Neural progenitor cell (in vitro differentiated cells): ENCODE measurements around the gene SRCIN1. TPM values are rescaled to one million over a fixed set of nuclear protein-coding genes. Genes with fewer than 3 reads are reported as not detected.

Source experiments
- DNase-seq: peaks from one replicate; pipeline ENCODE4 v3.0.0-alpha.2; 2016; ENCODE audit warnings: low spot score
- H2AFZ ChIP-seq: fragments of 200-600 bp; sonication (generic); replicated peaks from 2 replicates; pipeline ENCODE4 v1.6.1; 2016; ENCODE audit warnings: antibody characterized with exemption
- H3F3A ChIP-seq: fragments of 200-600 bp; sonication (generic); 2 replicates; pipeline ENCODE4 v1.6.1; 2016; ENCODE audit warnings: antibody characterized with exemption, low read depth
- H3K27ac ChIP-seq: fragments of 200-600 bp; sonication (generic); 2 replicates; pipeline ENCODE4 v1.5.1; 2016; ENCODE audit warnings: mild to moderate bottlenecking
- H3K27me3 ChIP-seq: fragments of 200-600 bp; sonication (generic); 2 replicates; pipeline ENCODE4 v1.6.1; 2016; ENCODE audit warnings: mild to moderate bottlenecking, moderate library complexity
- H3K36me3 ChIP-seq: fragments of 200-600 bp; sonication (generic); 2 replicates; pipeline ENCODE4 v1.5.1; 2016
- H3K4me1 ChIP-seq: fragments of 200-600 bp; sonication (generic); 2 replicates; pipeline ENCODE4 v1.6.1; 2016; ENCODE audit warnings: mixed run types
- H3K4me2 ChIP-seq: fragments of 200-600 bp; sonication (generic); 2 replicates; pipeline ENCODE4 v1.6.1; 2016
- H3K4me3 ChIP-seq: fragments of 200-600 bp; sonication (generic); 2 replicates; pipeline ENCODE4 v1.5.1; 2016
- H3K79me2 ChIP-seq: fragments of 200-600 bp; sonication (generic); 2 replicates; pipeline ENCODE4 v1.6.1; 2016; ENCODE audit warnings: low read depth
- H3K9ac ChIP-seq: fragments of 200-600 bp; sonication (generic); 2 replicates; pipeline ENCODE4 v1.6.1; 2016
- H3K9me3 ChIP-seq: fragments of 200-600 bp; sonication (generic); 2 replicates; pipeline ENCODE4 v1.5.1; 2016; ENCODE audit warnings: low read depth
- H4K20me1 ChIP-seq: fragments of 200-600 bp; sonication (generic); 2 replicates; pipeline ENCODE4 v1.6.1; 2016; ENCODE audit warnings: low read depth
- H3K27ac Mint-ChIP-seq: 3 replicates; pipeline ENCODE4 v1.8.0; 2021; ENCODE audit warnings: mixed read lengths
- H3K27me3 Mint-ChIP-seq: 2 replicates; pipeline ENCODE4 v1.8.0; 2022; ENCODE audit warnings: low read depth, mild to moderate bottlenecking, inconsistent platforms, moderate library complexity, mixed read lengths; ENCODE audit not compliant: insufficient read depth
- H3K36me3 Mint-ChIP-seq: 3 replicates; pipeline ENCODE4 v1.8.0; 2021; ENCODE audit warnings: mixed read lengths
- H3K4me1 Mint-ChIP-seq: 3 replicates; pipeline ENCODE4 v1.8.0; 2021; ENCODE audit warnings: mixed read lengths
- H3K4me3 Mint-ChIP-seq: 3 replicates; pipeline ENCODE4 v1.8.0; 2021; ENCODE audit warnings: mild to moderate bottlenecking, moderate library complexity, mixed read lengths
- H3K9me3 Mint-ChIP-seq: 3 replicates; pipeline ENCODE4 v1.8.0; 2020; ENCODE audit warnings: mixed read lengths
- EZH2 ChIP-seq: fragments of 200-600 bp; sonication (generic); IDR thresholded peaks from 2 replicates; pipeline ENCODE4 v1.6.1; 2017; ENCODE audit warnings: antibody characterized with exemption, mild to moderate bottlenecking, moderate library complexity
- EZH2phosphoT487 ChIP-seq: fragments of 200-600 bp; sonication (generic); IDR thresholded peaks from 2 replicates; pipeline ENCODE4 v1.6.1; 2017; ENCODE audit warnings: antibody characterized with exemption
- total RNA-seq: library from RNA; depleted of rRNA; stranded (reverse); fragments of >200 nt; gene quantifications from 2 replicates; pipeline ENCODE4 v1.2.3, GENCODE V29; 2015; ENCODE audit warnings: low replicate concordance
- TF ChIP-seq, protein P1 (sequence below): fragments of 200-600 bp; sonication (generic); IDR thresholded peaks from 2 replicates; pipeline ENCODE4 v1.5.1; 2017; ENCODE audit warnings: antibody characterized with exemption, mild to moderate bottlenecking

Gene SRCIN1
- total RNA-seq, 1 donor from 2014 or later: 3.8 TPM

GRCh38 chr17:38539386-38539785 is 66.4 kb downstream of the SRCIN1 start:
- Histone ChIP-seq H3K36me3 (no peaks in the 10 kb centered on the region), H3K79me2 (no peaks in the 10 kb centered on the region)

DNA sequence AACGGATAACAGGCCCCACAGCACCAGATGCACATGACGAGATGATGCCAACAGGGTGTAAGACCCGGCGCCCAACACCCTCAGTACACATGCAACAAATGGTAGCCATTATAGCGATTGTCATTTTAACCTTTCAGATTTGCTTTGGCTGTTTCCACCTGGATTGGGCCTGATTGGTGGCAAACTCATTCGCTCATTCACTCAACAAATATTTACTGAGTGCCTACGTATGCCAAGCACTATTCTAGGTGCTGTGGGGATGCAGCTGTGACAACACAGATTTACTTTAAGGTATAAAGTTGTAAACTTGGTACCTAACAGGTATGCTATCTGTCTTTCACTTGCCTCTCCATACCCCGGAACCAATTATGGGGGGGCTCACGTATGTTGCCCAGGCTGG is 66.8 kb downstream of the SRCIN1 start:
- Mint-ChIP-seq H3K36me3 (peaks cover 2% of the 10 kb centered on the region), H3K4me1 (peaks cover 21% of the 10 kb centered on the region), H3K9me3 (no peaks in the 10 kb centered on the region), H3K4me3 (no peak overlapping the region), H3K27me3 (peaks cover 16% of the 10 kb centered on the region), H3K27ac (no peak overlapping the region)
- H3K4me2 ChIP-seq: no peak overlapping the region
- peaks cover 23% of the 10 kb centered on the region for H3F3A ChIP-seq
- no peak overlapping the region for H2AFZ ChIP-seq
- H3K4me1 ChIP-seq: peaks cover 21% of the 10 kb centered on the region
- H3K9me3 ChIP-seq: no peaks in the 10 kb centered on the region
- H4K20me1 ChIP-seq: no peaks in the 10 kb centered on the region
- DNase-seq: no peak
- H3K36me3 ChIP-seq: no peaks in the 10 kb centered on the region
- H3K79me2 ChIP-seq: no peaks in the 10 kb centered on the region
- no peak overlapping the region for H3K27ac ChIP-seq
- TF ChIP-seq, protein P1, sequence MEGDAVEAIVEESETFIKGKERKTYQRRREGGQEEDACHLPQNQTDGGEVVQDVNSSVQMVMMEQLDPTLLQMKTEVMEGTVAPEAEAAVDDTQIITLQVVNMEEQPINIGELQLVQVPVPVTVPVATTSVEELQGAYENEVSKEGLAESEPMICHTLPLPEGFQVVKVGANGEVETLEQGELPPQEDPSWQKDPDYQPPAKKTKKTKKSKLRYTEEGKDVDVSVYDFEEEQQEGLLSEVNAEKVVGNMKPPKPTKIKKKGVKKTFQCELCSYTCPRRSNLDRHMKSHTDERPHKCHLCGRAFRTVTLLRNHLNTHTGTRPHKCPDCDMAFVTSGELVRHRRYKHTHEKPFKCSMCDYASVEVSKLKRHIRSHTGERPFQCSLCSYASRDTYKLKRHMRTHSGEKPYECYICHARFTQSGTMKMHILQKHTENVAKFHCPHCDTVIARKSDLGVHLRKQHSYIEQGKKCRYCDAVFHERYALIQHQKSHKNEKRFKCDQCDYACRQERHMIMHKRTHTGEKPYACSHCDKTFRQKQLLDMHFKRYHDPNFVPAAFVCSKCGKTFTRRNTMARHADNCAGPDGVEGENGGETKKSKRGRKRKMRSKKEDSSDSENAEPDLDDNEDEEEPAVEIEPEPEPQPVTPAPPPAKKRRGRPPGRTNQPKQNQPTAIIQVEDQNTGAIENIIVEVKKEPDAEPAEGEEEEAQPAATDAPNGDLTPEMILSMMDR: no peak
- TF ChIP-seq EZH2phosphoT487: no peak
- TF ChIP-seq EZH2: no peak
- H3K27me3 ChIP-seq: no peaks in the 10 kb centered on the region
- H3K9ac ChIP-seq: no peak overlapping the region
- H3K4me3 ChIP-seq: no peak overlapping the region

More at GRCh38 chr17:38539386-38539785, 66.4 kb downstream of the SRCIN1 start:
- no peak overlapping the region for H3K4me2 ChIP-seq
- no peak overlapping the region for H2AFZ ChIP-seq
- no peaks in the 10 kb centered on the region for H3K27me3 ChIP-seq
- no peak for DNase-seq
- no peaks in the 10 kb centered on the region for H3K9me3 ChIP-seq
- Mint-ChIP-seq H3K9me3 (no peaks in the 10 kb centered on the region), H3K27ac (no peak overlapping the region), H3K27me3 (peaks cover 11% of the 10 kb centered on the region), H3K4me1 (peaks cover 16% of the 10 kb centered on the region), H3K36me3 (peaks cover 2% of the 10 kb centered on the region), H3K4me3 (no peak overlapping the region)
- H4K20me1 ChIP-seq: no peaks in the 10 kb centered on the region
- no peak overlapping the region for H3K9ac ChIP-seq
- no peak overlapping the region for H3K4me3 ChIP-seq
- peaks cover 16% of the 10 kb centered on the region for H3K4me1 ChIP-seq
- no peak for TF ChIP-seq EZH2phosphoT487
- no peak for TF ChIP-seq EZH2
- TF ChIP-seq, protein P1: no peak
- peaks cover 18% of the 10 kb centered on the region for H3F3A ChIP-seq
- H3K27ac ChIP-seq: no peak overlapping the region

GRCh38 chr17:38536661-38537060 is 69.1 kb downstream of the SRCIN1 start:
- Histone ChIP-seq H3K79me2 (no peaks in the 10 kb centered on the region), H3K9ac (no peak overlapping the region), H3K4me3 (no peak overlapping the region), H3K4me2 (peak overlapping the region; percentile 15), H2AFZ (no peak overlapping the region), H3K9me3 (no peaks in the 10 kb centered on the region), H4K20me1 (no peaks in the 10 kb centered on the region), H3F3A (peaks cover 42% of the 10 kb centered on the region), H3K27me3 (no peaks in the 10 kb centered on the region), H3K36me3 (no peaks in the 10 kb centered on the region), H3K27ac (no peak overlapping the region), H3K4me1 (peaks cover 40% of the 10 kb centered on the region)
- Mint-ChIP-seq H3K4me3 (no peak overlapping the region), H3K4me1 (peaks cover 42% of the 10 kb centered on the region), H3K27ac (no peak overlapping the region), H3K36me3 (peaks cover 2% of the 10 kb centered on the region), H3K9me3 (no peaks in the 10 kb centered on the region), H3K27me3 (peaks cover 16% of the 10 kb centered on the region)
- TF ChIP-seq EZH2 (no peak), EZH2phosphoT487 (no peak)
- TF ChIP-seq, protein P1: no peak
- no peak for DNase-seq
